GM19023 (cell line): ENCODE results near the gene KRT78.
A peak's percentile ranks its signal among the peaks of the same experiment; 100 is the strongest.
"Not testable (repeated sequence)": the region's sequence is repeated elsewhere in the genome, so short reads cannot be mapped to it uniquely, and the experiment has no call there.

Experiments
- ATAC-seq: cut with Tn5 transposase; IDR thresholded peaks from one replicate; pipeline ENCODE4 v1.9.1; 2021; ENCODE audit warnings: mild to moderate bottlenecking, moderate library complexity; ENCODE audit not compliant: unreplicated experiment

Gene KRT78

GRCh38 chr12:52872644-52873389 lies 24.0 kb upstream of the KRT78 start:
- no peak for ATAC-seq

- no peak for ATAC-seq
Observed at GRCh38 chr12:52871291-52872039, 22.7 kb upstream of the KRT78 start.

- ATAC-seq, result peak; percentile 55
Observed at GRCh38 chr12:52870361-52871290, 21.8 kb upstream of the KRT78 start.

- ATAC-seq, result no peak
Observed at GRCh38 chr12:52867642-52868041, 18.8 kb upstream of the KRT78 start.

GRCh38 chr12:52867152-52867551 lies 18.4 kb upstream of the KRT78 start:
- ATAC-seq, result no peak

GRCh38 chr12:52865090-52865944 lies 16.5 kb upstream of the KRT78 start:
- no peak for ATAC-seq

- no peak for ATAC-seq
Observed at GRCh38 chr12:52862023-52862422, 13.2 kb upstream of the KRT78 start.

GRCh38 chr12:52861511-52861910 lies 12.7 kb upstream of the KRT78 start:
- no peak for ATAC-seq

- ATAC-seq, result no peak
Observed at GRCh38 chr12:52860102-52860823, 11.5 kb upstream of the KRT78 start.

GRCh38 chr12:52857500-52857899 lies 8.7 kb upstream of the KRT78 start:
- ATAC-seq, result no peak

- no peak for ATAC-seq
Observed at GRCh38 chr12:52856787-52857186, 8.0 kb upstream of the KRT78 start.

- ATAC-seq, result not testable (repeated sequence)
Observed at GRCh38 chr12:52856077-52856476, 7.3 kb upstream of the KRT78 start.

GRCh38 chr12:52851787-52852186 lies 3.0 kb upstream of the KRT78 start:
- no peak for ATAC-seq

- ATAC-seq, result no peak
Observed at GRCh38 chr12:52850681-52851080, 1.9 kb upstream of the KRT78 start.

GRCh38 chr12:52849511-52849910 lies 717 bp upstream of the KRT78 start:
- ATAC-seq, result no peak

GRCh38 chr12:52847335-52848102 lies 1.3 kb downstream of the KRT78 start:
- ATAC-seq, result no peak

- ATAC-seq, result no peak
Observed at GRCh38 chr12:52846356-52846970, 2.3 kb downstream of the KRT78 start.

- no peak for ATAC-seq
Observed at GRCh38 chr12:52845946-52846345, 2.8 kb downstream of the KRT78 start.

- no peak for ATAC-seq
Observed at GRCh38 chr12:52844386-52844785, 4.4 kb downstream of the KRT78 start.
